K562 (cell line): ENCODE measurements around the gene PRF1. TPM values are rescaled to one million over a fixed set of nuclear protein-coding genes. Genes with fewer than 3 reads are reported as not detected.
A peak's percentile ranks its signal among the peaks of the same experiment; 100 is the strongest.

Source experiments
- CLOCK ChIP-seq: fragments of 250-450 bp; sonication (Bioruptor Pico); IDR thresholded peaks from 2 replicates; pipeline ENCODE4 v1.4.0; 2020; ENCODE audit warnings: mild to moderate bottlenecking, moderate library complexity, borderline replicate concordance
- CREB1 ChIP-seq, 2 experiments: sonication (generic) in 1 of 2; formaldehyde crosslinking in 1 of 2; IDR thresholded peaks; 2 replicates each; pipeline versions ENCODE4 v1.6.1 to v1.8.0; 2012 to 2022; ENCODE audit warnings: inconsistent platforms in 1 of 2, mild to moderate bottlenecking in 1 of 2, missing genetic modification reagents in 1 of 2, moderate library complexity in 1 of 2
- JUND ChIP-seq, 2 experiments: IDR thresholded peaks; 2 replicates in 1 of 2; 3 replicates in 1 of 2; pipeline ENCODE4 v1.6.1; 2011; ENCODE audit warnings: borderline replicate concordance in 2 of 2, low read depth in 2 of 2, low read length in 2 of 2, improper control_type of control experiment in 1 of 2, missing biosample characterization in 1 of 2, missing genetic modification characterization in 1 of 2, missing genetic modification reagents in 1 of 2
- RBM15 ChIP-seq: fragments of 200-400 bp; formaldehyde crosslinking; IDR thresholded peaks from 2 replicates; pipeline ENCODE4 v1.6.1; 2018; ENCODE audit warnings: mild to moderate bottlenecking, low read length, moderate library complexity; ENCODE audit not compliant: insufficient read depth
- ZBTB12 ChIP-seq: fragments of 250-450 bp; sonication (Bioruptor Pico); IDR thresholded peaks from 2 replicates; pipeline ENCODE4 v1.4.0; 2020
- ZNF444 ChIP-seq: fragments of 250-450 bp; sonication (Bioruptor Pico); IDR thresholded peaks from 2 replicates; pipeline ENCODE4 v1.4.0; 2020; ENCODE audit warnings: mild to moderate bottlenecking, moderate library complexity
- polyA plus RNA-seq, 8 experiments: library from polyadenylated mRNA; depleted of rRNA in 4 of 8; stranded (reverse) in 5 of 8; unstranded in 3 of 8; fragments of >200 nt; fragmentation: Nextera tagmentation in 2 of 8; fragmentation: Illumina TruSeq in 1 of 8; extraction: Ambion mirVana in 2 of 8; extraction: Trizol in 1 of 8; gene quantifications; 2 replicates each; pipeline versions ENCODE4 v1.2.1 to v1.2.3, GENCODE V29; 2011 to 2014; ENCODE audit warnings: inconsistent platforms in 1 of 8, missing spikeins in 1 of 8
- total RNA-seq, 7 experiments: library from RNA; depleted of rRNA in 6 of 7; stranded (reverse); fragments of >200 nt in 6 of 7; fragmentation: Illumina TruSeq in 2 of 7; extraction: Trizol in 2 of 7; gene quantifications; 2 replicates each; pipeline versions ENCODE4 v1.2.1 to v1.2.3, GENCODE V29; 2011 to 2021; ENCODE audit warnings: low replicate concordance in 1 of 7
- TF ChIP-seq, protein P1 (sequence below): fragments of 200-600 bp; sonication (generic); IDR thresholded peaks from one replicate; pipeline ENCODE4 v1.6.1; 2012; ENCODE audit warnings: mild to moderate bottlenecking, low read depth, low read length, inconsistent platforms
- TF ChIP-seq, protein P2 (sequence below): sonication (generic); IDR thresholded peaks from 2 replicates; pipeline ENCODE4 v1.6.1; 2016

PRF1 gene
- total and polyA plus RNA-seq, 9 of the 15 experiments (the other 6 are each of a cell fraction or from before 2014, with no cell fraction given), result 3.8 to 8.6 (median 6.3) TPM

GRCh38 chr10:70590655-70591416, 11.7 kb downstream of the PRF1 start (continued):
- TF ChIP-seq, protein P1, sequence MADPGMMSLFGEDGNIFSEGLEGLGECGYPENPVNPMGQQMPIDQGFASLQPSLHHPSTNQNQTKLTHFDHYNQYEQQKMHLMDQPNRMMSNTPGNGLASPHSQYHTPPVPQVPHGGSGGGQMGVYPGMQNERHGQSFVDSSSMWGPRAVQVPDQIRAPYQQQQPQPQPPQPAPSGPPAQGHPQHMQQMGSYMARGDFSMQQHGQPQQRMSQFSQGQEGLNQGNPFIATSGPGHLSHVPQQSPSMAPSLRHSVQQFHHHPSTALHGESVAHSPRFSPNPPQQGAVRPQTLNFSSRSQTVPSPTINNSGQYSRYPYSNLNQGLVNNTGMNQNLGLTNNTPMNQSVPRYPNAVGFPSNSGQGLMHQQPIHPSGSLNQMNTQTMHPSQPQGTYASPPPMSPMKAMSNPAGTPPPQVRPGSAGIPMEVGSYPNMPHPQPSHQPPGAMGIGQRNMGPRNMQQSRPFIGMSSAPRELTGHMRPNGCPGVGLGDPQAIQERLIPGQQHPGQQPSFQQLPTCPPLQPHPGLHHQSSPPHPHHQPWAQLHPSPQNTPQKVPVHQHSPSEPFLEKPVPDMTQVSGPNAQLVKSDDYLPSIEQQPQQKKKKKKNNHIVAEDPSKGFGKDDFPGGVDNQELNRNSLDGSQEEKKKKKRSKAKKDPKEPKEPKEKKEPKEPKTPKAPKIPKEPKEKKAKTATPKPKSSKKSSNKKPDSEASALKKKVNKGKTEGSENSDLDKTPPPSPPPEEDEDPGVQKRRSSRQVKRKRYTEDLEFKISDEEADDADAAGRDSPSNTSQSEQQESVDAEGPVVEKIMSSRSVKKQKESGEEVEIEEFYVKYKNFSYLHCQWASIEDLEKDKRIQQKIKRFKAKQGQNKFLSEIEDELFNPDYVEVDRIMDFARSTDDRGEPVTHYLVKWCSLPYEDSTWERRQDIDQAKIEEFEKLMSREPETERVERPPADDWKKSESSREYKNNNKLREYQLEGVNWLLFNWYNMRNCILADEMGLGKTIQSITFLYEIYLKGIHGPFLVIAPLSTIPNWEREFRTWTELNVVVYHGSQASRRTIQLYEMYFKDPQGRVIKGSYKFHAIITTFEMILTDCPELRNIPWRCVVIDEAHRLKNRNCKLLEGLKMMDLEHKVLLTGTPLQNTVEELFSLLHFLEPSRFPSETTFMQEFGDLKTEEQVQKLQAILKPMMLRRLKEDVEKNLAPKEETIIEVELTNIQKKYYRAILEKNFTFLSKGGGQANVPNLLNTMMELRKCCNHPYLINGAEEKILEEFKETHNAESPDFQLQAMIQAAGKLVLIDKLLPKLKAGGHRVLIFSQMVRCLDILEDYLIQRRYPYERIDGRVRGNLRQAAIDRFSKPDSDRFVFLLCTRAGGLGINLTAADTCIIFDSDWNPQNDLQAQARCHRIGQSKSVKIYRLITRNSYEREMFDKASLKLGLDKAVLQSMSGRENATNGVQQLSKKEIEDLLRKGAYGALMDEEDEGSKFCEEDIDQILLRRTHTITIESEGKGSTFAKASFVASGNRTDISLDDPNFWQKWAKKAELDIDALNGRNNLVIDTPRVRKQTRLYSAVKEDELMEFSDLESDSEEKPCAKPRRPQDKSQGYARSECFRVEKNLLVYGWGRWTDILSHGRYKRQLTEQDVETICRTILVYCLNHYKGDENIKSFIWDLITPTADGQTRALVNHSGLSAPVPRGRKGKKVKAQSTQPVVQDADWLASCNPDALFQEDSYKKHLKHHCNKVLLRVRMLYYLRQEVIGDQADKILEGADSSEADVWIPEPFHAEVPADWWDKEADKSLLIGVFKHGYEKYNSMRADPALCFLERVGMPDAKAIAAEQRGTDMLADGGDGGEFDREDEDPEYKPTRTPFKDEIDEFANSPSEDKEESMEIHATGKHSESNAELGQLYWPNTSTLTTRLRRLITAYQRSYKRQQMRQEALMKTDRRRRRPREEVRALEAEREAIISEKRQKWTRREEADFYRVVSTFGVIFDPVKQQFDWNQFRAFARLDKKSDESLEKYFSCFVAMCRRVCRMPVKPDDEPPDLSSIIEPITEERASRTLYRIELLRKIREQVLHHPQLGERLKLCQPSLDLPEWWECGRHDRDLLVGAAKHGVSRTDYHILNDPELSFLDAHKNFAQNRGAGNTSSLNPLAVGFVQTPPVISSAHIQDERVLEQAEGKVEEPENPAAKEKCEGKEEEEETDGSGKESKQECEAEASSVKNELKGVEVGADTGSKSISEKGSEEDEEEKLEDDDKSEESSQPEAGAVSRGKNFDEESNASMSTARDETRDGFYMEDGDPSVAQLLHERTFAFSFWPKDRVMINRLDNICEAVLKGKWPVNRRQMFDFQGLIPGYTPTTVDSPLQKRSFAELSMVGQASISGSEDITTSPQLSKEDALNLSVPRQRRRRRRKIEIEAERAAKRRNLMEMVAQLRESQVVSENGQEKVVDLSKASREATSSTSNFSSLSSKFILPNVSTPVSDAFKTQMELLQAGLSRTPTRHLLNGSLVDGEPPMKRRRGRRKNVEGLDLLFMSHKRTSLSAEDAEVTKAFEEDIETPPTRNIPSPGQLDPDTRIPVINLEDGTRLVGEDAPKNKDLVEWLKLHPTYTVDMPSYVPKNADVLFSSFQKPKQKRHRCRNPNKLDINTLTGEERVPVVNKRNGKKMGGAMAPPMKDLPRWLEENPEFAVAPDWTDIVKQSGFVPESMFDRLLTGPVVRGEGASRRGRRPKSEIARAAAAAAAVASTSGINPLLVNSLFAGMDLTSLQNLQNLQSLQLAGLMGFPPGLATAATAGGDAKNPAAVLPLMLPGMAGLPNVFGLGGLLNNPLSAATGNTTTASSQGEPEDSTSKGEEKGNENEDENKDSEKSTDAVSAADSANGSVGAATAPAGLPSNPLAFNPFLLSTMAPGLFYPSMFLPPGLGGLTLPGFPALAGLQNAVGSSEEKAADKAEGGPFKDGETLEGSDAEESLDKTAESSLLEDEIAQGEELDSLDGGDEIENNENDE, result no peak
- TF ChIP-seq CLOCK (peak; percentile 91), ZBTB12 (CRISPR knock-in tag) (peak; percentile 86), RBM15 (no peak), CREB1 (IDR thresholded peaks at IDR 0.05) (no peak), CREB1 (CRISPR knock-in tag; IDR thresholded peaks at IDR 0.05) (0 out of 2 replicates have a peak, but pooled peaks have one; percentile 18), ZNF444 (peak; percentile 96), JUND (IDR thresholded peaks at IDR 0.05; ENCODE audit: borderline replicate concordance, low read depth, low read length) (no peak), JUND (tag; IDR thresholded peaks at IDR 0.05; ENCODE audit: borderline replicate concordance, low read depth, low read length) (peak; percentile 56; the same call in 1 of the 3 replicates)
- TF ChIP-seq, protein P2, sequence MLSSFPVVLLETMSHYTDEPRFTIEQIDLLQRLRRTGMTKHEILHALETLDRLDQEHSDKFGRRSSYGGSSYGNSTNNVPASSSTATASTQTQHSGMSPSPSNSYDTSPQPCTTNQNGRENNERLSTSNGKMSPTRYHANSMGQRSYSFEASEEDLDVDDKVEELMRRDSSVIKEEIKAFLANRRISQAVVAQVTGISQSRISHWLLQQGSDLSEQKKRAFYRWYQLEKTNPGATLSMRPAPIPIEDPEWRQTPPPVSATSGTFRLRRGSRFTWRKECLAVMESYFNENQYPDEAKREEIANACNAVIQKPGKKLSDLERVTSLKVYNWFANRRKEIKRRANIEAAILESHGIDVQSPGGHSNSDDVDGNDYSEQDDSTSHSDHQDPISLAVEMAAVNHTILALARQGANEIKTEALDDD, result no peak; the same call in 1 of the 2 replicates
